ENCODE measurements around the gene CIDEB. TPM values are rescaled to one million over a fixed set of nuclear protein-coding genes. Genes with fewer than 3 reads are reported as not detected.

The CIDEB gene
- total and polyA plus RNA-seq, 9 donors, result 8.9 to 21.1 (median 14.8) TPM

GRCh38 chr14:24255438-24255837 lies 52.3 kb downstream of the CIDEB start:
- H3K27ac ChIP-seq (ENCODE audit: low read length), result no peak overlapping the region
- DNase-seq, result no peak
- no peaks in the 10 kb centered on the region for H3K9me3 ChIP-seq (replicated peaks; ENCODE audit: control insufficient read depth, low read depth, low read length)
- WGBS (ENCODE audit: insufficient coverage), result 73% methylated on average over 4 of the region's 8 CpGs
- no peaks in the 10 kb centered on the region for H3K27me3 ChIP-seq (ENCODE audit: control insufficient read depth, insufficient read depth, low read length)
- peaks cover 5% of the 10 kb centered on the region for H3K4me1 ChIP-seq (ENCODE audit: control insufficient read depth, insufficient read depth, low read length)
- no peak overlapping the region for H3K4me3 ChIP-seq (ENCODE audit: low read length)
- H3K36me3 ChIP-seq (ENCODE audit: control insufficient read depth, insufficient read depth, low read length), result peaks cover 5% of the 10 kb centered on the region

Other genes starting within 250 kb of the CIDEB start
Only the 30 nearest of the 33 such genes appear.
- 43.7 TPM for gene DCAF11, start 193.2 kb downstream of the CIDEB start, total RNA-seq
- 10 to 100 TPM; 40.2 to 47.8 (median 42.5) TPM for gene DCAF11, start 193.2 kb downstream of the CIDEB start, polyA plus RNA-seq (ENCODE audit: insufficient read depth in 1 of 8, insufficient read length in 8 of 8, low replicate concordance in 1 of 8)
- gene NRL, start 193.0 kb downstream of the CIDEB start, total RNA-seq, result 1.6 TPM
- 1 to 10 TPM in 7 of 8 donors, under 1 TPM in 1; 0.96 to 2.2 (median 1.8) TPM for gene NRL, start 193.0 kb downstream of the CIDEB start, polyA plus RNA-seq (ENCODE audit: insufficient read depth in 1 of 8, insufficient read length in 8 of 8, low replicate concordance in 1 of 8)
- 170 TPM for gene FITM1, start 177.3 kb downstream of the CIDEB start, total RNA-seq
- gene FITM1, start 177.3 kb downstream of the CIDEB start, polyA plus RNA-seq (ENCODE audit: insufficient read depth in 1 of 8, insufficient read length in 8 of 8, low replicate concordance in 1 of 8), result 100 to 1,000 TPM in 7 of 8 donors, 10 to 100 TPM in 1; 80.7 to 168 (median 124) TPM
- 110 TPM for gene PSME1, start 171.8 kb downstream of the CIDEB start, total RNA-seq
- gene PSME1, start 171.8 kb downstream of the CIDEB start, polyA plus RNA-seq (ENCODE audit: insufficient read depth in 1 of 8, insufficient read length in 8 of 8, low replicate concordance in 1 of 8), result 100 to 1,000 TPM; 103 to 130 (median 116) TPM
- gene EMC9, start 166.4 kb downstream of the CIDEB start, total RNA-seq, result 29.9 TPM
- 10 to 100 TPM; 22.4 to 40.0 (median 29.4) TPM for gene EMC9, start 166.4 kb downstream of the CIDEB start, polyA plus RNA-seq (ENCODE audit: insufficient read depth in 1 of 8, insufficient read length in 8 of 8, low replicate concordance in 1 of 8)
- gene PSME2, start 161.4 kb downstream of the CIDEB start, total RNA-seq, result 100 TPM
- gene PSME2, start 161.4 kb downstream of the CIDEB start, polyA plus RNA-seq (ENCODE audit: insufficient read depth in 1 of 8, insufficient read length in 8 of 8, low replicate concordance in 1 of 8), result 10 to 100 TPM; 82.8 to 97.6 (median 93.2) TPM
- 36.4 TPM for gene RNF31, start 160.5 kb downstream of the CIDEB start, total RNA-seq
- gene RNF31, start 160.5 kb downstream of the CIDEB start, polyA plus RNA-seq (ENCODE audit: insufficient read depth in 1 of 8, insufficient read length in 8 of 8, low replicate concordance in 1 of 8), result 10 to 100 TPM; 27.3 to 37.0 (median 35.8) TPM
- gene IRF9, start 146.7 kb downstream of the CIDEB start, total RNA-seq, result 24.9 TPM
- gene IRF9, start 146.7 kb downstream of the CIDEB start, polyA plus RNA-seq (ENCODE audit: insufficient read depth in 1 of 8, insufficient read length in 8 of 8, low replicate concordance in 1 of 8), result 10 to 100 TPM; 24.0 to 36.3 (median 27.3) TPM
- gene REC8, start 135.9 kb downstream of the CIDEB start, total RNA-seq, result 2.1 TPM
- 10 to 100 TPM in 5 of 8 donors, 1 to 10 TPM in 3; 6.7 to 18.1 (median 10.9) TPM for gene REC8, start 135.9 kb downstream of the CIDEB start, polyA plus RNA-seq (ENCODE audit: insufficient read depth in 1 of 8, insufficient read length in 8 of 8, low replicate concordance in 1 of 8)
- 19.9 TPM for gene IPO4, start 119.2 kb downstream of the CIDEB start, total RNA-seq
- 10 to 100 TPM; 25.0 to 37.5 (median 29.8) TPM for gene IPO4, start 119.2 kb downstream of the CIDEB start, polyA plus RNA-seq (ENCODE audit: insufficient read depth in 1 of 8, insufficient read length in 8 of 8, low replicate concordance in 1 of 8)
- 29.6 TPM for gene TM9SF1, start 112.5 kb downstream of the CIDEB start, total RNA-seq
- gene TM9SF1, start 112.5 kb downstream of the CIDEB start, polyA plus RNA-seq (ENCODE audit: insufficient read depth in 1 of 8, insufficient read length in 8 of 8, low replicate concordance in 1 of 8), result 10 to 100 TPM; 14.7 to 22.2 (median 20.1) TPM
- gene TSSK4, start 102.3 kb downstream of the CIDEB start, total RNA-seq, result not detected
- gene TSSK4, start 102.3 kb downstream of the CIDEB start, polyA plus RNA-seq (ENCODE audit: insufficient read depth in 1 of 8, insufficient read length in 8 of 8, low replicate concordance in 1 of 8), result 1 to 10 TPM; 1.6 to 5.5 (median 3.8) TPM
- 29.8 TPM for gene CHMP4A, start 94.5 kb downstream of the CIDEB start, total RNA-seq
- 10 to 100 TPM; 31.2 to 45.1 (median 41.8) TPM for gene CHMP4A, start 94.5 kb downstream of the CIDEB start, polyA plus RNA-seq (ENCODE audit: insufficient read depth in 1 of 8, insufficient read length in 8 of 8, low replicate concordance in 1 of 8)
- 24.9 TPM for gene MDP1, start 91.9 kb downstream of the CIDEB start, total RNA-seq
- gene MDP1, start 91.9 kb downstream of the CIDEB start, polyA plus RNA-seq (ENCODE audit: insufficient read depth in 1 of 8, insufficient read length in 8 of 8, low replicate concordance in 1 of 8), result 10 to 100 TPM in 1 of 8 donors, 1 to 10 TPM in 7; 7.4 to 11.6 (median 8.5) TPM
- gene NEDD8, start 75.6 kb downstream of the CIDEB start, total RNA-seq, result 245 TPM
- gene NEDD8, start 75.6 kb downstream of the CIDEB start, polyA plus RNA-seq (ENCODE audit: insufficient read depth in 1 of 8, insufficient read length in 8 of 8, low replicate concordance in 1 of 8), result 100 to 1,000 TPM; 180 to 243 (median 216) TPM
- 44.6 TPM for gene GMPR2, start 75.0 kb downstream of the CIDEB start, total RNA-seq
- gene GMPR2, start 75.0 kb downstream of the CIDEB start, polyA plus RNA-seq (ENCODE audit: insufficient read depth in 1 of 8, insufficient read length in 8 of 8, low replicate concordance in 1 of 8), result 10 to 100 TPM; 41.9 to 59.7 (median 48.9) TPM
- 35.5 TPM for gene TINF2, start 65.4 kb downstream of the CIDEB start, total RNA-seq
- 10 to 100 TPM; 37.9 to 44.3 (median 40.9) TPM for gene TINF2, start 65.4 kb downstream of the CIDEB start, polyA plus RNA-seq (ENCODE audit: insufficient read depth in 1 of 8, insufficient read length in 8 of 8, low replicate concordance in 1 of 8)
- gene TGM1, start 44.8 kb downstream of the CIDEB start, total RNA-seq, result 0.71 TPM
- 1 to 10 TPM in 6 of 8 donors, under 1 TPM in 2; 0.84 to 3.0 (median 1.2) TPM for gene TGM1, start 44.8 kb downstream of the CIDEB start, polyA plus RNA-seq (ENCODE audit: insufficient read depth in 1 of 8, insufficient read length in 8 of 8, low replicate concordance in 1 of 8)
- 8.5 TPM for gene RABGGTA, start 36.4 kb downstream of the CIDEB start, total RNA-seq
- 10 to 100 TPM; 12.4 to 21.5 (median 14.5) TPM for gene RABGGTA, start 36.4 kb downstream of the CIDEB start, polyA plus RNA-seq (ENCODE audit: insufficient read depth in 1 of 8, insufficient read length in 8 of 8, low replicate concordance in 1 of 8)
- 6.9 TPM for gene DHRS1, start 8.2 kb downstream of the CIDEB start, total RNA-seq
- gene DHRS1, start 8.2 kb downstream of the CIDEB start, polyA plus RNA-seq (ENCODE audit: insufficient read depth in 1 of 8, insufficient read length in 8 of 8, low replicate concordance in 1 of 8), result 10 to 100 TPM; 14.5 to 24.5 (median 17.7) TPM
- 15.7 TPM for gene NOP9, start 8.1 kb downstream of the CIDEB start, total RNA-seq
- gene NOP9, start 8.1 kb downstream of the CIDEB start, polyA plus RNA-seq (ENCODE audit: insufficient read depth in 1 of 8, insufficient read length in 8 of 8, low replicate concordance in 1 of 8), result 10 to 100 TPM; 18.1 to 23.9 (median 20.3) TPM
- 1.9 TPM for gene LTB4R2, start 2.2 kb upstream of the CIDEB start, total RNA-seq
- 1 to 10 TPM; 1.1 to 4.4 (median 2.8) TPM for gene LTB4R2, start 2.2 kb upstream of the CIDEB start, polyA plus RNA-seq (ENCODE audit: insufficient read depth in 1 of 8, insufficient read length in 8 of 8, low replicate concordance in 1 of 8)
- gene LTB4R, start 3.5 kb upstream of the CIDEB start, total RNA-seq, result 2.5 TPM
- gene LTB4R, start 3.5 kb upstream of the CIDEB start, polyA plus RNA-seq (ENCODE audit: insufficient read depth in 1 of 8, insufficient read length in 8 of 8, low replicate concordance in 1 of 8), result 1 to 10 TPM; 2.1 to 5.9 (median 3.5) TPM
- 7.0 TPM for gene ADCY4, start 27.1 kb upstream of the CIDEB start, total RNA-seq
- gene ADCY4, start 27.1 kb upstream of the CIDEB start, polyA plus RNA-seq (ENCODE audit: insufficient read depth in 1 of 8, insufficient read length in 8 of 8, low replicate concordance in 1 of 8), result 10 to 100 TPM in 6 of 8 donors, 1 to 10 TPM in 2; 9.4 to 18.7 (median 13.9) TPM
- gene RIPK3, start 32.0 kb upstream of the CIDEB start, total RNA-seq, result 2.0 TPM
- 1 to 10 TPM; 1.1 to 3.6 (median 1.3) TPM for gene RIPK3, start 32.0 kb upstream of the CIDEB start, polyA plus RNA-seq (ENCODE audit: insufficient read depth in 1 of 8, insufficient read length in 8 of 8, low replicate concordance in 1 of 8)
- gene NFATC4, start 60.2 kb upstream of the CIDEB start, total RNA-seq, result 54.5 TPM
- gene NFATC4, start 60.2 kb upstream of the CIDEB start, polyA plus RNA-seq (ENCODE audit: insufficient read depth in 1 of 8, insufficient read length in 8 of 8, low replicate concordance in 1 of 8), result 10 to 100 TPM; 35.2 to 71.1 (median 50.8) TPM
- 16.5 TPM for gene NYNRIN, start 91.0 kb upstream of the CIDEB start, total RNA-seq
- 10 to 100 TPM; 18.5 to 45.3 (median 30.3) TPM for gene NYNRIN, start 91.0 kb upstream of the CIDEB start, polyA plus RNA-seq (ENCODE audit: insufficient read depth in 1 of 8, insufficient read length in 8 of 8, low replicate concordance in 1 of 8)
- gene CBLN3, start 121.7 kb upstream of the CIDEB start, total RNA-seq, result 1.2 TPM
- 1 to 10 TPM; 1.4 to 2.4 (median 1.7) TPM for gene CBLN3, start 121.7 kb upstream of the CIDEB start, polyA plus RNA-seq (ENCODE audit: insufficient read depth in 1 of 8, insufficient read length in 8 of 8, low replicate concordance in 1 of 8)
- gene KHNYN, start 122.0 kb upstream of the CIDEB start, total RNA-seq, result 35.6 TPM
- 10 to 100 TPM; 28.3 to 40.8 (median 35.4) TPM for gene KHNYN, start 122.0 kb upstream of the CIDEB start, polyA plus RNA-seq (ENCODE audit: insufficient read depth in 1 of 8, insufficient read length in 8 of 8, low replicate concordance in 1 of 8)
- 18.8 TPM for gene SDR39U1, start 134.8 kb upstream of the CIDEB start, total RNA-seq
- 10 to 100 TPM; 40.6 to 65.3 (median 53.8) TPM for gene SDR39U1, start 134.8 kb upstream of the CIDEB start, polyA plus RNA-seq (ENCODE audit: insufficient read depth in 1 of 8, insufficient read length in 8 of 8, low replicate concordance in 1 of 8)